K562 (cell line): Measurements from ENCODE around the gene ZBTB32. TPM values are rescaled to one million over a fixed set of nuclear protein-coding genes. Genes with fewer than 3 reads are reported as not detected.

Experiments used
- ATAC-seq: fragments of 200-7000 bp; cut with Tn5 transposase; 3 replicates; pipeline ENCODE4 v1.9.1; 2020; ENCODE audit warnings: moderate library complexity
- BruUV-seq: library from RNA; stranded (reverse); fragments of 400-500 nt; replicated peaks from 2 replicates; lab custom pipeline; 2021; lab: Mats Ljungman, UMichigan
- CTCF ChIA-PET: fragments of 300-600 bp; formaldehyde crosslinking; extraction: SDS; loops from one replicate; lab custom pipeline; 2021; ENCODE audit warnings: low intra/inter-chr PET ratio; lab: Yijun Ruan, JAX
- POLR2A ChIA-PET: fragments of 300-600, 350-650 bp; sonication (Branson Sonifier 250); formaldehyde crosslinking; extraction: SDS; loops from one replicate; lab custom pipeline; 2021; ENCODE audit warnings: antibody characterized with exemption, inconsistent platforms; lab: Yijun Ruan, JAX
- DNase-seq, 4 experiments: peaks; one replicate each; pipeline versions ENCODE4 v3.0.0 to v3.0.0-alpha.2; 2011 to 2018; ENCODE audit warnings: low spot score in 3 of 4, mixed read lengths in 3 of 4; ENCODE audit errors: extremely low read depth in 1 of 4
- FAIRE-seq: peaks from 2 replicates; lab custom pipeline; 2011; peaks lifted over from hg19 to GRCh38; lab: Jason Lieb, UNC
- H2AFZ ChIP-seq: 2 replicates; pipeline ENCODE4 v1.6.0; 2011; ENCODE audit warnings: low read depth, low read length, control low read depth, inconsistent platforms
- H3K27ac ChIP-seq: fragments of 200-600 bp; 3 replicates; pipeline ENCODE4 v1.8.0; 2011; ENCODE audit warnings: low read depth, mild to moderate bottlenecking, control low read depth, inconsistent platforms, low read length, moderate library complexity, mixed read lengths; ENCODE audit errors: extremely low read depth
- H3K27me3 ChIP-seq, 2 experiments: fragments of 300-600 bp in 1 of 2; 2 replicates in 1 of 2; 3 replicates in 1 of 2; pipeline versions ENCODE4 v1.6.0 to v1.8.0; 2011; ENCODE audit warnings: inconsistent platforms in 2 of 2, low read length in 2 of 2, mild to moderate bottlenecking in 1 of 2, mixed read lengths in 1 of 2, moderate library complexity in 1 of 2; ENCODE audit not compliant: control insufficient read depth in 2 of 2, insufficient read depth in 2 of 2
- H3K36me3 ChIP-seq: fragments of 300-600 bp; 3 replicates; pipeline ENCODE4 v1.8.0; 2011; ENCODE audit warnings: mild to moderate bottlenecking, low read length, inconsistent platforms; ENCODE audit not compliant: control insufficient read depth, insufficient read depth
- H3K4me1 ChIP-seq, 2 experiments: fragments of 200-600 bp in 1 of 2; replicated peaks in 1 of 2; 2 replicates in 1 of 2; 3 replicates in 1 of 2; pipeline versions ENCODE4 v1.5.1 to v1.8.0; 2011; ENCODE audit warnings: inconsistent platforms in 2 of 2, low read length in 2 of 2, mild to moderate bottlenecking in 1 of 2, mixed read lengths in 1 of 2, moderate library complexity in 1 of 2; ENCODE audit not compliant: control insufficient read depth in 2 of 2, insufficient read depth in 2 of 2
- H3K4me2 ChIP-seq: 2 replicates; pipeline ENCODE4 v1.6.1; 2011; ENCODE audit warnings: low read length, control low read depth, inconsistent platforms, mixed read lengths; ENCODE audit not compliant: insufficient read depth
- H3K4me3 ChIP-seq: fragments of 200-600 bp; sonication (generic), shearing (Covaris generic); 2 replicates; pipeline ENCODE4 v1.5.1; 2016; ENCODE audit warnings: control low read depth, inconsistent platforms
- H3K79me2 ChIP-seq: fragments of 200-600 bp; 3 replicates; pipeline ENCODE4 v1.8.0; 2011; ENCODE audit warnings: low read length, inconsistent platforms; ENCODE audit not compliant: control insufficient read depth, insufficient read depth
- H3K9ac ChIP-seq, 2 experiments: 2 replicates each; pipeline versions ENCODE4 v1.6.0 to v1.6.1; 2011; ENCODE audit warnings: low read depth in 2 of 2, low read length in 2 of 2, control low read depth in 1 of 2, inconsistent platforms in 1 of 2, mild to moderate bottlenecking in 1 of 2, mixed read lengths in 1 of 2; ENCODE audit not compliant: insufficient read depth in 1 of 2
- H3K9me1 ChIP-seq: one replicate; pipeline ENCODE4 v1.6.0; 2011; ENCODE audit warnings: inconsistent platforms, mild to moderate bottlenecking, low read length, moderate library complexity; ENCODE audit not compliant: control insufficient read depth, insufficient read depth
- H3K9me3 ChIP-seq: replicated peaks from 2 replicates; pipeline ENCODE4 v1.5.1; 2011; ENCODE audit warnings: low read depth, low read length, inconsistent platforms; ENCODE audit not compliant: control insufficient read depth, insufficient read depth
- H4K20me1 ChIP-seq: replicated peaks from 2 replicates; pipeline ENCODE4 v1.6.1; 2011; ENCODE audit warnings: low read length, inconsistent platforms, mixed read lengths; ENCODE audit not compliant: control insufficient read depth, insufficient read depth
- FOSL1 ChIP-seq: fragments of 200-800 bp; sonication (Bioruptor generic); conservative IDR thresholded peaks from 2 replicates; pipeline ENCODE4 v1.6.1; 2016; ENCODE audit warnings: missing genetic modification characterization, missing compliant biosample characterization
- KDM5B ChIP-seq: fragments of 200-600 bp; sonication (generic); IDR thresholded peaks from 2 replicates; pipeline ENCODE4 v1.6.1; 2012; ENCODE audit warnings: low read depth, mild to moderate bottlenecking, moderate library complexity, low read length, control low read depth, inconsistent platforms; ENCODE audit not compliant: insufficient replicate concordance
- NFIX ChIP-seq: fragments of 250-450 bp; sonication (Bioruptor Pico); IDR thresholded peaks from 2 replicates; pipeline ENCODE4 v1.4.0; 2020; ENCODE audit warnings: low read depth, mild to moderate bottlenecking, moderate library complexity
- POLR2G ChIP-seq: fragments of 200-400 bp; formaldehyde crosslinking; IDR thresholded peaks from 2 replicates; pipeline ENCODE4 v1.6.1; 2017; ENCODE audit warnings: low read depth, mild to moderate bottlenecking, antibody characterized with exemption, low read length, moderate library complexity
- RBFOX2 ChIP-seq: fragments of 200-400 bp; formaldehyde crosslinking; IDR thresholded peaks from 2 replicates; pipeline ENCODE4 v1.6.1; 2017; ENCODE audit warnings: low read depth, mild to moderate bottlenecking, low read length, moderate library complexity
- STAT5B ChIP-seq: fragments of 250-450 bp; sonication (Bioruptor Pico); IDR thresholded peaks from 2 replicates; pipeline ENCODE4 v1.8.0; 2021; ENCODE audit warnings: mild to moderate bottlenecking, inconsistent platforms
- TEAD1 ChIP-seq, 2 experiments: fragments of 450-650 bp in 1 of 2; sonication (generic) in 1 of 2; formaldehyde crosslinking; IDR thresholded peaks; 2 replicates each; pipeline versions ENCODE4 v1.4.0 to v1.8.0; 2020 to 2022; ENCODE audit warnings: mild to moderate bottlenecking in 2 of 2, missing genetic modification reagents in 1 of 2
- TSC22D4 ChIP-seq: fragments of 450-650 bp; IDR thresholded peaks from 2 replicates; pipeline ENCODE4 v1.6.1; 2016; ENCODE audit warnings: missing genetic modification characterization, missing biosample characterization, control low read depth
- XRCC4 ChIP-seq: IDR thresholded peaks from one replicate; pipeline ENCODE4 v1.6.1; 2011; ENCODE audit not compliant: insufficient read depth, insufficient read length; ENCODE audit errors: extremely low read depth
- ZC3H8 ChIP-seq: fragments of 450-650 bp; IDR thresholded peaks from 2 replicates; pipeline ENCODE4 v1.6.1; 2017
- ZNF57 ChIP-seq: fragments of 450-650 bp; formaldehyde crosslinking; IDR thresholded peaks from 2 replicates; pipeline ENCODE4 v1.4.0; 2020; ENCODE audit warnings: mild to moderate bottlenecking, moderate library complexity
- WGBS: fragments of 100-300 bp; shearing (Covaris generic); methylation state at CpG from one replicate; pipeline ENCODE4 v1.1.6; 2016; ENCODE audit warnings: low coverage, mixed read lengths; ENCODE audit not compliant: insufficient coverage; ENCODE audit errors: missing lambda C conversion rate; 5-methylcytosine and 5-hydroxymethylcytosine counted together
- in situ Hi-C: fragments of 300-500 bp; cut with MboI; formaldehyde crosslinking; loops from 4 replicates; pipeline ENCODE4 v1.15.0; 2018; ENCODE audit warnings: inconsistent platforms, mixed read lengths
- intact Hi-C: fragments of 100-400 bp; cut with micrococcal nuclease; formaldehyde crosslinking; loops from 2 replicates; pipeline ENCODE4 v1.14.2; 2022
- polyA plus RNA-seq, 8 experiments: library from polyadenylated mRNA; depleted of rRNA in 4 of 8; stranded (reverse) in 5 of 8; unstranded in 3 of 8; fragments of >200 nt; fragmentation: Nextera tagmentation in 2 of 8; fragmentation: Illumina TruSeq in 1 of 8; extraction: Ambion mirVana in 2 of 8; extraction: Trizol in 1 of 8; gene quantifications; 2 replicates each; pipeline versions ENCODE4 v1.2.1 to v1.2.3, GENCODE V29; 2011 to 2014; ENCODE audit warnings: inconsistent platforms in 1 of 8, missing spikeins in 1 of 8
- total RNA-seq, 7 experiments: library from RNA; depleted of rRNA in 6 of 7; stranded (reverse); fragments of >200 nt in 6 of 7; fragmentation: Illumina TruSeq in 2 of 7; extraction: Trizol in 2 of 7; gene quantifications; 2 replicates each; pipeline versions ENCODE4 v1.2.1 to v1.2.3, GENCODE V29; 2011 to 2021; ENCODE audit warnings: low replicate concordance in 1 of 7
- TF ChIP-seq, protein P1 (sequence below): fragments of 250-450 bp; sonication (Bioruptor Pico); IDR thresholded peaks from 2 replicates; pipeline ENCODE4 v1.8.0; 2021; ENCODE audit warnings: moderate library complexity, mild to moderate bottlenecking, inconsistent platforms
- TF ChIP-seq, protein P2 (sequence below): fragments of 250-450 bp; sonication (Bioruptor Pico); IDR thresholded peaks from 2 replicates; pipeline ENCODE4 v1.5.0; 2020; ENCODE audit warnings: mild to moderate bottlenecking, borderline replicate concordance

Gene ZBTB32
- total and polyA plus RNA-seq, 9 of the 15 experiments (the other 6 are each of a cell fraction or from before 2014, with no cell fraction given) = 0.20 TPM; not detected in 8

DNA sequence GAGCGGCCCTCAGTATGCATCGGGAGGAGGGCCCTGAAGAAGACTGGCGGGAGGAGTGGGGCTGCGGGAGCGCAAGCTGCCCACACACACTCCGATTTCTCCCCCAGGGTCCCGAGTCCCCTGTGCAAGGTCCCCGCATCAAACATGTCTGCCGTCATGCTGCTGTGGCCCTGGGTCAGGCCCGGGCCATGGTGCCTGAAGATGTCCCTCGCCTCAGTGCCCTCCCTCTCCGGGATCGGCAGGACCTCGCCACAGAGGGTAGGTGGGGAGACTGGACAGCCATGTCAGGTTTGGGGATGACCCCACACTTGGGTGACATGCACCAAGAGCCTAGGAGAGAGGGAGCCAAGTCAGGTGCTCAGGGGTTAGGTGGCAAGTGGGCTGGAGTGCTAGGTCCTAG, 18.1 kb downstream of the ZBTB32 start:
- BruUV-seq = no TSS peak
- in situ Hi-C loops = no loop called here
- no peak for FAIRE-seq

DNA sequence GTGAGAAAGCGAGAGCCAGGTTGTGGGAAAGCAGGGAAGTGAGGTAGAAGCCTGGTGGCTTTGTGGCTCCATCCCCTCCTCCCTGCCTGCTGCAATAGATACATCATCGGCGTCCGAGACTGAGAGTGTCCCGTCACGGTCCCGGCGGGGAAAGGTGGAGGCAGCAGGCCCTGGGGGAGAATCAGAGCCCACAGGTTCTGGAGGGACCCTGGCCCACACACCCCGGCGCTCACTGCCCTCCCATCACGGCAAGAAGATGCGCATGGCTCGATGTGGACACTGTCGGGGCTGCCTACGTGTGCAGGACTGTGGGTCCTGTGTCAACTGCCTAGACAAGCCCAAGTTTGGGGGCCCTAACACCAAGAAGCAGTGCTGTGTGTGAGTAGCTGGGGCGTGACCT, 18.5 kb downstream of the ZBTB32 start:
- ChIA-PET POLR2A (interaction anchor here (0.7 to 3.2 kb wide), 5 partner anchors 12 to 1356 kb away, joined by 3 to 19 read pairs (median 8); partner anchors contain the start of genes PSENEN, U2AF1L4 and ZNF420), CTCF (no interaction called here)
- in situ Hi-C loops (no loop called here), intact Hi-C loops (no loop called here)
- peaks cover 33% of the 10 kb centered on the region for H3K79me2 ChIP-seq
- no peak overlapping the region for H3K4me2 ChIP-seq
- FAIRE-seq (no peak), ATAC-seq (no peak), DNase-seq (no peak)
- 0 out of 4 replicates have a peak overlapping the region, but pooled peaks of 1 of the 2 experiments have one; percentile 32 for H3K9ac ChIP-seq
- H3K4me1 ChIP-seq = peaks cover 7 to 33% of the 10 kb centered on the region in 2 experiments
- H3K36me3 ChIP-seq = peaks cover 82% of the 10 kb centered on the region; the same call in 2 of the 3 replicates
- H3K27ac ChIP-seq = no peak overlapping the region
- H3K9me1 ChIP-seq = no peaks in the 10 kb centered on the region
- no peak overlapping the region for H3K4me3 ChIP-seq
- WGBS = 100% methylated on average over 11 of the region's 16 CpGs
- H2AFZ ChIP-seq = no peak overlapping the region
- no peaks in the 10 kb centered on the region for H3K27me3 ChIP-seq
- TF ChIP-seq XRCC4 = no peak
- no peak for TF ChIP-seq KDM5B
- no peak for TF ChIP-seq ZC3H8
- TF ChIP-seq RBFOX2 = peak; percentile 3; the same call in 1 of the 2 replicates
- TF ChIP-seq FOSL1 (tag) = no peak
- TF ChIP-seq, protein P1, sequence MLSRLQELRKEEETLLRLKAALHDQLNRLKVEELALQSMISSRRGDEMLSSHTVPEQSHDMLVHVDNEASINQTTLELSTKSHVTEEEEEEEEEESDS = no peak
- TF ChIP-seq, protein P2, sequence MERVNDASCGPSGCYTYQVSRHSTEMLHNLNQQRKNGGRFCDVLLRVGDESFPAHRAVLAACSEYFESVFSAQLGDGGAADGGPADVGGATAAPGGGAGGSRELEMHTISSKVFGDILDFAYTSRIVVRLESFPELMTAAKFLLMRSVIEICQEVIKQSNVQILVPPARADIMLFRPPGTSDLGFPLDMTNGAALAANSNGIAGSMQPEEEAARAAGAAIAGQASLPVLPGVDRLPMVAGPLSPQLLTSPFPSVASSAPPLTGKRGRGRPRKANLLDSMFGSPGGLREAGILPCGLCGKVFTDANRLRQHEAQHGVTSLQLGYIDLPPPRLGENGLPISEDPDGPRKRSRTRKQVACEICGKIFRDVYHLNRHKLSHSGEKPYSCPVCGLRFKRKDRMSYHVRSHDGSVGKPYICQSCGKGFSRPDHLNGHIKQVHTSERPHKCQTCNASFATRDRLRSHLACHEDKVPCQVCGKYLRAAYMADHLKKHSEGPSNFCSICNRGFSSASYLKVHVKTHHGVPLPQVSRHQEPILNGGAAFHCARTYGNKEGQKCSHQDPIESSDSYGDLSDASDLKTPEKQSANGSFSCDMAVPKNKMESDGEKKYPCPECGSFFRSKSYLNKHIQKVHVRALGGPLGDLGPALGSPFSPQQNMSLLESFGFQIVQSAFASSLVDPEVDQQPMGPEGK (CRISPR knock-in tag) = no peak
- no peak for TF ChIP-seq TSC22D4 (tag)
- TF ChIP-seq STAT5B (CRISPR knock-in tag) = no peak
- TF ChIP-seq NFIX (CRISPR knock-in tag) = no peak
- no peak for TF ChIP-seq TEAD1 (CRISPR knock-in tag; IDR thresholded peaks at IDR 0.05)
- peak; percentile 23; the same call in 1 of the 2 replicates for TF ChIP-seq POLR2G
- H4K20me1 ChIP-seq = 0 out of 2 replicates have a peak, but pooled peaks cover 11% of the 10 kb centered on the region
- H3K9me3 ChIP-seq = no peaks in the 10 kb centered on the region
- BruUV-seq = no TSS peak

More for the DNA sequence above, 18.1 kb downstream of the ZBTB32 start:
- POLR2A ChIA-PET = interaction anchor here (1.5 kb wide), 1 partner anchor 18 kb away, joined by 5 read pairs; no protein-coding TSS in a partner anchor
- H3K36me3 ChIP-seq = peaks cover 77% of the 10 kb centered on the region; the same call in 2 of the 3 replicates
- WGBS = 100% methylated on average over 10 of the region's 14 CpGs
- H3K4me2 ChIP-seq = no peak overlapping the region
- CTCF ChIA-PET = no interaction called here
- peaks cover 33% of the 10 kb centered on the region for H3K79me2 ChIP-seq
- H3K9ac ChIP-seq = 0 out of 4 replicates have a peak overlapping the region, but pooled peaks of 1 of the 2 experiments have one; percentile 32
- no peak overlapping the region for H3K4me3 ChIP-seq
- H4K20me1 ChIP-seq = 0 out of 2 replicates have a peak, but pooled peaks cover 11% of the 10 kb centered on the region
- TF ChIP-seq RBFOX2 = peak; percentile 67
- TF ChIP-seq POLR2G = peak; percentile 65
- TF ChIP-seq ZNF57 (CRISPR knock-in tag) = no peak
- ATAC-seq (no peak), DNase-seq (no peak)
- H3K27me3 ChIP-seq = no peaks in the 10 kb centered on the region
- no peaks in the 10 kb centered on the region for H3K9me3 ChIP-seq
- H3K9me1 ChIP-seq = no peaks in the 10 kb centered on the region
- no peak overlapping the region for H3K27ac ChIP-seq
- intact Hi-C loops = no loop called here
- no peak overlapping the region for H2AFZ ChIP-seq
- peaks cover 7 to 34% of the 10 kb centered on the region in 2 experiments for H3K4me1 ChIP-seq
